NCI-H2171 (cell line): ENCODE data around the gene MTERF1.
"Not testable (repeated sequence)": the region's sequence is repeated elsewhere in the genome, so short reads cannot be mapped to it uniquely, and the experiment has no call there.

Experiments used
- DNase-seq: peaks from one replicate; lab custom pipeline; 2025; lab: John Stamatoyannopoulos, UW

The MTERF1 gene

GRCh38 chr7:91883676-91884362, 3.3 kb upstream of the MTERF1 start:
- DNase-seq: no peak

GRCh38 chr7:91880016-91880412, 488 bp downstream of the MTERF1 start:
- no peak for DNase-seq

DNA sequence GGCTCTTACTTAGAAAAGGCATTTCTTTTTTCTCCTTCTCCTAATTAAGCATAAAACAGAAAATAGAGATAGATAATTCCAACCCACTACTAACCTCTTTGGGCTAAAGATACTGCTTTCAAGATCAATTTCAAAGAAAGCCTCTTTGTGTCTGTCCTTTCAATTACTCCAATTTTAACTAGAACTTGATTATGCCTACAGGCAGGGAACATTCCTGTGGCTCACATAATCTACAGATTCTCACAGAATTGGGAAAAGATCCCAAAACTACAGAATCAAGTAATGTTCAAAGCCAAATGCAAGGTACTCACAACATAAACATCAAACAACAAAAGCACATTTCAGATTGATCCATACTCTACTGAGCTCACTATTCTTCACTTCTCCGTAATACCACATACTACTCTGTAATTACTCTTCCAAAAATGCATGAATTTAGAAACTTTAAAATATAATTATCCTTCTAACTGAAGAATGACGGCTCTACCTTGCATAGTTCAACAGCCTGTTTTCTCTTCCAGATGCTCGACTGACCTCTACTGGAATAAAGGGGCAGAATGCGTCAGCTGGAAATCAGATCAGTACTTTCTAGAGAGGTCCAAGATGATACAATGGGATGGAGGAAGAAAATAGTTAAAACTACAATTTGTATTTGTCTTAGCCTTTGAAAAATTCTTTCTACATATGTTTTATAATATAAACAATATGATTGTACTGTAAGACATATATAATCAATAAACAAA, 3.9 kb downstream of the MTERF1 start:
- DNase-seq: no peak

DNA sequence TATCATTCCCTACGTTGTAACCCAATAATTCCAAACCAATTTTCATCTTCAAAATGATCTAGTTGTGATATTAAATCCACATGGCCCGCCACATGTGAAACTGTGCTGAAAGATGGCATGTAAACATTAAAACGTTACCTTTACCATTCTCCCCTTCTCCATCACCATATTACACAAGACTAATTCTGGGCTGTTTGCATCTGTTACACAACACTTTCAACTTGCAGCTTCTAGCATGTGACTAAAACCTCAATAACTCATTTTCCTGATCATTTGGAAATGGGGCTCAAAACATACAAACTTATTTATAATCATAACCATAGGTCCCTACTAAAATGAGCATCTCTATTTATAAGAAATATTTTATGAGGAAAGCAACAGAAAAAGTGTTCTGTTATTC, 4.7 kb downstream of the MTERF1 start:
- DNase-seq: no peak

- no peak for DNase-seq
Measured at GRCh38 chr7:91872928-91873327, 7.6 kb downstream of the MTERF1 start.

GRCh38 chr7:91872069-91872468, 8.4 kb downstream of the MTERF1 start:
- no peak for DNase-seq

- no peak for DNase-seq
Measured at GRCh38 chr7:91869661-91870060, 10.8 kb downstream of the MTERF1 start.

GRCh38 chr7:91866599-91867148, 13.8 kb downstream of the MTERF1 start:
- no peak for DNase-seq

- no peak for DNase-seq
Measured at GRCh38 chr7:91865511-91865910, 15.0 kb downstream of the MTERF1 start.

DNA sequence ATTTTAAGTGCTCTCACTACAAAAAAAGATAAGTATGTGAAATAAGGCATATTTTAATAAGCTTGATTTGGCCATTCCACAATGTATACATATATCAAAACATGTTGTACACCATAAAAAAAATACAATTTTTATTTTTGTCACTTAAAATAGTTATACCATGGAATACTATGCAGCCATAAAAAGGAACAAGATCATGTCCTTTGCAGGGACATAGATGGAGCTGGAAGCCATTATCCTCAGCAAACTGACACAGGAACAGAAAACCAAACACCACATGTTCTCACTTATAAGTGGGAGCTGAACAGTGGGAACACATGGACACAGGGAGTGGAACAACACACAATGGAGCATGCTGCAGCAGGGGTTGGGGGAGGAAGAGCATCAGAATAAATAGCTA, 15.9 kb downstream of the MTERF1 start:
- DNase-seq: not testable (repeated sequence)

DNA sequence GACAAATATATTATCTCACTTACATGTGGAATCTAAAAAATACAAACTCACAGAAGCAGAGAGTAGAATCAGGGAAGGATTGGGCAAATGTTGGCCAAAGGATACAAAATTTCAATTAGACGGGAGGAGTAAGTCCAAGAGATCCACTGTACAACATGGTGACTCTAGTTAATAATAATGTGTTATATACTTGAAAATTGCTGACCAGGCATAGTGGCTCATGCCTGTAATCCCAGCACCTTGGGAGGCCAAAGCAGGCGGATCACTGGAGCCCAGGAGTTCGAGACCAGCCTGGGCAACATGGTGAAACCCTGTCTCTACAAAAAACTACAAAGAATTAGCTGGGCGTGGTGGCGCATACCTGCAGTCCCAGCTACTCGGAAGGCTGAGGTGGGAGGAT, 16.4 kb downstream of the MTERF1 start:
- no peak for DNase-seq

GRCh38 chr7:91852263-91852741, 28.2 kb downstream of the MTERF1 start:
- no peak for DNase-seq

DNA sequence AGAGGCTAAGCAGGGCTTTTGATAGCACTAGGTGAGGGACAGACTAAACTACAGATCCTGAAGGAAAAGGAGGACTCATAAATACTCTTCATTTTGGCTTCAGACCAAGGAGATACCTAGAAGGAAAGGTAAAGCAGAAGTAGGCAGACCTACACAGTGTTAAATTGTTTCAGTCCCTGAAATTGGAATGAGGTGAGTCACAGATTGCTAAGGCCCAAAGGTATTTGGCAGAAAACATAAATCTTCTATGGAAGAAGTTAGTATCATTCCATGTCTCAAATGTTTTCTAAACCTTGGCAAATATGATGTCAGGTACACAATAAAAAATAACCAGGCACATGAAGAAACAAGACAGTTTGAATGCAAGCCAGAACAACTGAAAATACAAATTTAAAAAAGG, 30.0 kb downstream of the MTERF1 start:
- no peak for DNase-seq

- no peak for DNase-seq
Measured at GRCh38 chr7:91847876-91848588, 32.5 kb downstream of the MTERF1 start.

GRCh38 chr7:91847231-91847630, 33.3 kb downstream of the MTERF1 start:
- no peak for DNase-seq

DNA sequence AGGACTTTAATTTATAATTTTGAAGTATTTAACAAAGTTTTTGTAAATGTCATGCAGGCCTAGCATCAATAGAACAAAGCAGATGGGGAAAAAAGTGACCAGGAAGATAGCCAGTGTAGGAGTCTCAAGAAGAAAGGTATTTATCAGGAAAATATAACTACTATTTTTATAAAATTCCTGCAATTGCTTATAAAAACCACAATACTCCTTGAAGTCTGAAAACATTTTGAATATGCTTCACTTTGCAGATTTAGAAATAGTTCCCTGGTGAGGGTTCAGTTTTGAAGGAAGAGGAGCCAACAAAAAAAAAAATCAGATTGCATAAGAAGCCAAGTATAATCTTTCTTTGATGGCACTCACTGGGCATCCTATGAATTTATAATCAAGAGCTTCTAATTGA, 34.1 kb downstream of the MTERF1 start:
- DNase-seq: no peak

GRCh38 chr7:91843831-91844230, 36.7 kb downstream of the MTERF1 start:
- no peak for DNase-seq

DNA sequence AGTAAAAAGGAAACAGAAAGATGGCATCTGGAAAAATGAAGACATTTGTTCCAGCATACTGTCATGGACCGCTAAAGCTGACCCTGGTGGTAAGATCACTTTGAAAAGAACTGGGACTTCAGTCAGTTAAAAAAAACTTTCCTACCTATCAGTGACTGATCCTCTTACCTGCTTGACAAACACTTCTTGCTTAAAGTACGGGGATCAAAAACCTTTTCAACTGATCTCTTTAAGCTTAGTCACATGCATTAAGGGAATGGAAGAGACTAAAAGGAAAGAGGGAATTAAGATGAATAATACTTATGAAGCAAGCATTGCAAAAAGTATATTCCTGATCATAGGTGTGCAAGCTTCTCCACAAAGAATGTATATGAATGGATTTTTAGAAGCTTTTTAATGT, 42.1 kb downstream of the MTERF1 start:
- no peak for DNase-seq

DNA sequence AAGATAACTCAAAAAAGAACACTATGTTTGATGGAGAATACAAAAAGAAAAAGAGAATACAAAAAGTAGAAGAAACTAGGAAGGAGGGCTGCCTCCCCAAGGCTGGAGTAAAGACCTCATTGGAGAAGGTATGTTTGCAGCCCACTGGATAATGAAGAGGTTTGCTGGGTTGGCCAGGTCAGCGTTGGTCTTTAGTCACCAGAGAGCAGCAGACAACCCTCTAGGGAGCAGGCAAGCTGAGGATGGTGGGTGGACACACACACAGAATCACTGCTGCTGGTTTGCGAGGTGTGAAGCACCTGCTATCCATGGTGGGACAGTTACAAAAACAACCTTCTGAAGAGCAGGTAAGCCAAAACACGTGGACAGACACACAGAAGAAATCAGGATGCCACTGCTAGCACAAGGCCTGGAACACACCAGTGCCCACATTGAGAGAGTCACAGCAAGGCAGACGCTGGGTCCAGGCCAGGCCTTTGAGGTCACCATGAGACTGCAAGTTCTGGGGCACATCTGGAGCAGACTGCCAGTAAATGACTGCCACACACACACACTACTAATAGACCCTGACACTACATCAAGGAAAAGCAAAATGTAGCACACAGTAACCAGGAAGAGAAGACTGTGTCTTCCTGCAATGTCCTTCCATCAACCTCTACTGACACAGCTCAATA, 43.0 kb downstream of the MTERF1 start:
- no peak for DNase-seq

GRCh38 chr7:91835826-91836368, 44.6 kb downstream of the MTERF1 start:
- no peak for DNase-seq

DNA sequence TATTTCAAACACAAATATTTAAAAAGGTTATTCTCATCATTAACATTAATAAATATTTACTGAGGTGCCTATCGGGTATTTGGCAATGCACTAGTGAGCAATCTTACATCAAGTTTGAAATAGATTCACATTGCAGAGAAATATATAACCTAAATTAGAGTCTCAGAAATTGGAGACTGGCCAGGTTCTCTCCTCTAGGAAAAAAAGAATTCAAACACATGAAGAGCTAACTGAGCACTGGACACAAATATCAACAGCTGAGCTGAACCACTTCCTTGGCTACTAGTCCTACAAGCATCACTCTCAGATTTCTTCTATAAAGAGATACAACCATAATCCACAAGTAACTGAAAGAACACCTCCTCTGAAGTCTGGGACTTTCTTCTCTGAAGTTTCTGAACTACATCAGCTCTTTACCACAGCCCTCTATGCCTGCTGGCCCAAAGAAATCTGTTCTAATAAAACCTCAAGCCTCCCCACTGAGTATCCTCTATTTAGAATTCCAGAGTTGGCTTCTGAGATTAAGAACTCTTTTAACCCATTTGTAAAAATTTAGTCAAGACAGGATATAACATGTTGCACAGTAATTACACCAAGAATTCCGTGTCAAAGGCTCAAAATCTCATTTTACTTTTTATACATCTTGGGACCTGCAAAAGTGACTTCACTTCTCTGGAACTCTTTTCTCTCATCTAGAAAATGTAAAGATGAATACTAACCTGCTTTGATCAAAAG, 45.2 kb downstream of the MTERF1 start:
- no peak for DNase-seq
